HUDEP-2 (cell line): Measurements from ENCODE around the gene RERGL.
"Not testable (repeated sequence)": the region's sequence is repeated elsewhere in the genome, so short reads cannot be mapped to it uniquely, and the experiment has no call there.

Experiments
- DNase-seq, 76 experiments: peaks; one replicate each; lab custom pipeline; 2025; ENCODE audit not compliant: unreplicated experiment in 76 of 76; lab: John Stamatoyannopoulos, UW

The RERGL gene

DNA sequence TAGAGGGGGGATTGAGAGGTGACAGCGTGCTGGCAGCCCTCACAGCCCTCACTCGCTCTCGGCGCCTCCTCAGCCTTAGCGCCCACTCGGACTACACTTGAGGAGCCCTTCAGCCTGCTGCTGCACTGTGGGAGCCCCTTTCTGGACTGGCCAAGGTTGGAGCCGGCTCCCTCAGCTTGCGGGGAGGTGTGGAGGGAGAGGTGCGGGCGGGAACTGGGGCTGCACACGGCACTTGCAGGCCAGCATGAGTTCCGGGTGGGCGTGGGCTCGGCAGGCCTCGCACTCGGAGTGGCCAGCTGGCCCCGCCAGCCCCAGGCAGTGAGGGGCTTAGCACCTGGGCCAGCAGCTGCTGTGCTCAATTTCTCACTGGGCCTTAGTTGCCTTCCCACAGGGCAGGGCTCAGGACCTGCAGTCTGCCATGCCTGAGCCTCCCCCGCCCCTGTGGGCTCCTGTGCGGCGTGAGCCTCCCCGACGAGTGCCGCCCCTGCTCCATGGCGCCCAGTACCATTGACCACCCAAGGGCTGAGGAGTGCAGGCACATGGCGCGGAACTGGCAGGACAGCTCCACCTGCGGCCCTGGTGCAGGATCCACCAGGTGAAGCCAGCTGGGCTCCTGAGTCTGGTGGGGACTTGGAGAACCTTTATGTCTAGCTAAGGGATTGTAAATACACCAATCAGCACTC lies 49.8 kb downstream of the RERGL start:
- not testable (repeated sequence) for DNase-seq
